Liver (tissue), 3 donors: ENCODE measurements around the gene DCLK2.

ENCODE experiments used
- GABPA ChIP-seq, 2 donors: IDR thresholded peaks in 1 of 2; conservative IDR thresholded peaks in 1 of 2; 2 replicates each; pipeline ENCODE4 v1.6.1; 2016; ENCODE audit warnings: antibody characterized with exemption in 2 of 2, mild to moderate bottlenecking in 1 of 2, moderate library complexity in 1 of 2
- HNF4G ChIP-seq: IDR thresholded peaks from 2 replicates; pipeline ENCODE4 v1.6.1; 2016; ENCODE audit warnings: antibody characterized with exemption
- RAD21 ChIP-seq, 2 donors: IDR thresholded peaks; 2 replicates each; pipeline ENCODE4 v1.6.1; 2016; ENCODE audit warnings: antibody characterized with exemption in 2 of 2, mild to moderate bottlenecking in 2 of 2
- RXRA ChIP-seq, 2 donors: IDR thresholded peaks; 2 replicates each; pipeline ENCODE4 v1.6.1; 2017 to 2018; ENCODE audit warnings: antibody characterized with exemption in 2 of 2, mild to moderate bottlenecking in 1 of 2
- SP1 ChIP-seq: IDR thresholded peaks from 2 replicates; pipeline ENCODE4 v1.6.1; 2018; ENCODE audit warnings: antibody characterized with exemption, mild to moderate bottlenecking
- TAF1 ChIP-seq: conservative IDR thresholded peaks from 2 replicates; pipeline ENCODE4 v1.6.1; 2016; ENCODE audit warnings: antibody characterized with exemption, mild to moderate bottlenecking
- YY1 ChIP-seq: IDR thresholded peaks from 2 replicates; pipeline ENCODE4 v1.6.1; 2016; ENCODE audit warnings: antibody characterized with exemption, mild to moderate bottlenecking
- TF ChIP-seq, protein P1 (sequence below): fragments of 150-350 bp; IDR thresholded peaks from 2 replicates; pipeline ENCODE4 v1.5.1; 2017; ENCODE audit warnings: improper control_type of control experiment, low read depth, low read length; ENCODE audit not compliant: missing input control
- TF ChIP-seq, protein P2 (sequence below): IDR thresholded peaks from 2 replicates; pipeline ENCODE4 v1.6.1; 2016; ENCODE audit warnings: antibody characterized with exemption, mild to moderate bottlenecking
- TF ChIP-seq, protein P3 (sequence below): IDR thresholded peaks from 2 replicates; pipeline ENCODE4 v1.6.1; 2016; ENCODE audit warnings: antibody characterized with exemption
- TF ChIP-seq, protein P4 (sequence below): IDR thresholded peaks from 2 replicates; pipeline ENCODE4 v1.6.1; 2016; ENCODE audit warnings: antibody characterized with exemption
- donor health status: healthy.
- donor health status: healthy.

DNA sequence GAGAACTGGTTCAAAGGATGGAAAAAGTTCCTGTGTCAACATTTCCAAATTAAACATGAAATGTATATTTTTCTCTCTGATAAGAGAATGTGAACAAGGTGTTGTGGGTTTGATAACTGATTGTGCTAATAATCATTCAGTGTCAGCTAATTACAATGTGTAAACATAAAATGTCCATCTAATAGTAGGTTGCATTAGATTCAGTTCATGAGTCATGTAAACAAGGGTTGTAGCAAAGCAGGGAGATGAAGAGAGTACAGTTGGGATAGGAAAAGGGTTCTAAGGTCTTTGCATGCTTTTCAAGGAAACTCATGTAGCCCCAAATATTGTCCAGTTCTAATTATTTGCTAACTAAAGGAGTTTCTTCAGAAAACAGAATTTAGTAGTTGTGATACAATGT lies 55.4 kb downstream of the DCLK2 start:
- TF ChIP-seq TAF1 (no peak), RAD21 (IDR thresholded peaks at IDR 0.05) (no peak), GABPA (IDR thresholded peaks at IDR 0.05 in 1 of 2, conservative IDR thresholded peaks at IDR 0.05 in 1 of 2) (no peak), SP1 (no peak), RXRA (IDR thresholded peaks at IDR 0.05) (no peak), YY1 (no peak), HNF4G (no peak)
- TF ChIP-seq, protein P1, sequence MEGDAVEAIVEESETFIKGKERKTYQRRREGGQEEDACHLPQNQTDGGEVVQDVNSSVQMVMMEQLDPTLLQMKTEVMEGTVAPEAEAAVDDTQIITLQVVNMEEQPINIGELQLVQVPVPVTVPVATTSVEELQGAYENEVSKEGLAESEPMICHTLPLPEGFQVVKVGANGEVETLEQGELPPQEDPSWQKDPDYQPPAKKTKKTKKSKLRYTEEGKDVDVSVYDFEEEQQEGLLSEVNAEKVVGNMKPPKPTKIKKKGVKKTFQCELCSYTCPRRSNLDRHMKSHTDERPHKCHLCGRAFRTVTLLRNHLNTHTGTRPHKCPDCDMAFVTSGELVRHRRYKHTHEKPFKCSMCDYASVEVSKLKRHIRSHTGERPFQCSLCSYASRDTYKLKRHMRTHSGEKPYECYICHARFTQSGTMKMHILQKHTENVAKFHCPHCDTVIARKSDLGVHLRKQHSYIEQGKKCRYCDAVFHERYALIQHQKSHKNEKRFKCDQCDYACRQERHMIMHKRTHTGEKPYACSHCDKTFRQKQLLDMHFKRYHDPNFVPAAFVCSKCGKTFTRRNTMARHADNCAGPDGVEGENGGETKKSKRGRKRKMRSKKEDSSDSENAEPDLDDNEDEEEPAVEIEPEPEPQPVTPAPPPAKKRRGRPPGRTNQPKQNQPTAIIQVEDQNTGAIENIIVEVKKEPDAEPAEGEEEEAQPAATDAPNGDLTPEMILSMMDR, result no peak
- TF ChIP-seq, protein P2, sequence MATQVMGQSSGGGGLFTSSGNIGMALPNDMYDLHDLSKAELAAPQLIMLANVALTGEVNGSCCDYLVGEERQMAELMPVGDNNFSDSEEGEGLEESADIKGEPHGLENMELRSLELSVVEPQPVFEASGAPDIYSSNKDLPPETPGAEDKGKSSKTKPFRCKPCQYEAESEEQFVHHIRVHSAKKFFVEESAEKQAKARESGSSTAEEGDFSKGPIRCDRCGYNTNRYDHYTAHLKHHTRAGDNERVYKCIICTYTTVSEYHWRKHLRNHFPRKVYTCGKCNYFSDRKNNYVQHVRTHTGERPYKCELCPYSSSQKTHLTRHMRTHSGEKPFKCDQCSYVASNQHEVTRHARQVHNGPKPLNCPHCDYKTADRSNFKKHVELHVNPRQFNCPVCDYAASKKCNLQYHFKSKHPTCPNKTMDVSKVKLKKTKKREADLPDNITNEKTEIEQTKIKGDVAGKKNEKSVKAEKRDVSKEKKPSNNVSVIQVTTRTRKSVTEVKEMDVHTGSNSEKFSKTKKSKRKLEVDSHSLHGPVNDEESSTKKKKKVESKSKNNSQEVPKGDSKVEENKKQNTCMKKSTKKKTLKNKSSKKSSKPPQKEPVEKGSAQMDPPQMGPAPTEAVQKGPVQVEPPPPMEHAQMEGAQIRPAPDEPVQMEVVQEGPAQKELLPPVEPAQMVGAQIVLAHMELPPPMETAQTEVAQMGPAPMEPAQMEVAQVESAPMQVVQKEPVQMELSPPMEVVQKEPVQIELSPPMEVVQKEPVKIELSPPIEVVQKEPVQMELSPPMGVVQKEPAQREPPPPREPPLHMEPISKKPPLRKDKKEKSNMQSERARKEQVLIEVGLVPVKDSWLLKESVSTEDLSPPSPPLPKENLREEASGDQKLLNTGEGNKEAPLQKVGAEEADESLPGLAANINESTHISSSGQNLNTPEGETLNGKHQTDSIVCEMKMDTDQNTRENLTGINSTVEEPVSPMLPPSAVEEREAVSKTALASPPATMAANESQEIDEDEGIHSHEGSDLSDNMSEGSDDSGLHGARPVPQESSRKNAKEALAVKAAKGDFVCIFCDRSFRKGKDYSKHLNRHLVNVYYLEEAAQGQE, result no peak
- TF ChIP-seq, protein P3, sequence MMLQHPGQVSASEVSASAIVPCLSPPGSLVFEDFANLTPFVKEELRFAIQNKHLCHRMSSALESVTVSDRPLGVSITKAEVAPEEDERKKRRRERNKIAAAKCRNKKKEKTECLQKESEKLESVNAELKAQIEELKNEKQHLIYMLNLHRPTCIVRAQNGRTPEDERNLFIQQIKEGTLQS, result no peak
- TF ChIP-seq, protein P4, sequence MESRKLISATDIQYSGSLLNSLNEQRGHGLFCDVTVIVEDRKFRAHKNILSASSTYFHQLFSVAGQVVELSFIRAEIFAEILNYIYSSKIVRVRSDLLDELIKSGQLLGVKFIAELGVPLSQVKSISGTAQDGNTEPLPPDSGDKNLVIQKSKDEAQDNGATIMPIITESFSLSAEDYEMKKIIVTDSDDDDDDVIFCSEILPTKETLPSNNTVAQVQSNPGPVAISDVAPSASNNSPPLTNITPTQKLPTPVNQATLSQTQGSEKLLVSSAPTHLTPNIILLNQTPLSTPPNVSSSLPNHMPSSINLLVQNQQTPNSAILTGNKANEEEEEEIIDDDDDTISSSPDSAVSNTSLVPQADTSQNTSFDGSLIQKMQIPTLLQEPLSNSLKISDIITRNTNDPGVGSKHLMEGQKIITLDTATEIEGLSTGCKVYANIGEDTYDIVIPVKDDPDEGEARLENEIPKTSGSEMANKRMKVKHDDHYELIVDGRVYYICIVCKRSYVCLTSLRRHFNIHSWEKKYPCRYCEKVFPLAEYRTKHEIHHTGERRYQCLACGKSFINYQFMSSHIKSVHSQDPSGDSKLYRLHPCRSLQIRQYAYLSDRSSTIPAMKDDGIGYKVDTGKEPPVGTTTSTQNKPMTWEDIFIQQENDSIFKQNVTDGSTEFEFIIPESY, result no peak
